HFFc6 (cell line): Measurements from ENCODE around the gene ONECUT2. TPM values are rescaled to one million over a fixed set of nuclear protein-coding genes. Genes with fewer than 3 reads are reported as not detected.

Experiments
- DNase-seq: peaks from one replicate; pipeline ENCODE4 v3.0.0-alpha.2; 2018
- H3K27ac Mint-ChIP-seq: 2 replicates; pipeline ENCODE4 v1.8.0; 2020; ENCODE audit warnings: mild to moderate bottlenecking, mixed read lengths
- H3K27me3 Mint-ChIP-seq: 2 replicates; pipeline ENCODE4 v1.8.0; 2021; ENCODE audit warnings: mild to moderate bottlenecking, moderate library complexity, mixed read lengths; ENCODE audit not compliant: insufficient read depth
- H3K36me3 Mint-ChIP-seq: 2 replicates; pipeline ENCODE4 v1.8.0; 2021; ENCODE audit warnings: low read depth, mixed read lengths
- H3K4me1 Mint-ChIP-seq: 2 replicates; pipeline ENCODE4 v1.8.0; 2020; ENCODE audit warnings: low read depth, mixed read lengths
- H3K4me3 Mint-ChIP-seq: 2 replicates; pipeline ENCODE4 v1.8.0; 2020; ENCODE audit warnings: mild to moderate bottlenecking, moderate library complexity, mixed read lengths
- H3K9me3 Mint-ChIP-seq: 2 replicates; pipeline ENCODE4 v1.8.0; 2020; ENCODE audit warnings: mild to moderate bottlenecking, mixed read lengths
- CTCF ChIP-seq: fragments of 200-600 bp; sonication (generic); IDR thresholded peaks from 2 replicates; pipeline ENCODE4 v1.5.0; 2021; ENCODE audit warnings: antibody characterized with exemption, mild to moderate bottlenecking
- total RNA-seq, 6 experiments: library from RNA; stranded (reverse); fragmentation: NEBNext Ultra II Directional; extraction: Animal tissue kit (Norgen Biotek cat#: 25700); gene quantifications; 2 replicates in 1 of 6; 3 replicates in 5 of 6; pipeline ENCODE4 v1.2.3, GENCODE V29; 2021

ONECUT2 gene
- total RNA-seq, 6 experiments from 2014 or later = 0.10 to 0.40 (median 0.18) TPM

- no peak for TF ChIP-seq CTCF
- no peaks in the 10 kb centered on the region for H3K36me3 Mint-ChIP-seq
These were observed 30.8 kb upstream of the ONECUT2 start for GRCh38 chr18:57404345-57404744.

GRCh38 chr18:57409650-57410049, 25.5 kb upstream of the ONECUT2 start:
- no peak for DNase-seq
- H3K9me3 Mint-ChIP-seq = no peaks in the 10 kb centered on the region
- H3K27me3 Mint-ChIP-seq = peaks cover 5% of the 10 kb centered on the region; the same call in 1 of the 2 replicates
- no peak overlapping the region for H3K27ac Mint-ChIP-seq
- no peak overlapping the region for H3K4me3 Mint-ChIP-seq
- H3K4me1 Mint-ChIP-seq = no peaks in the 10 kb centered on the region
- TF ChIP-seq CTCF = no peak
- no peaks in the 10 kb centered on the region for H3K36me3 Mint-ChIP-seq

More at GRCh38 chr18:57404345-57404744, 30.8 kb upstream of the ONECUT2 start:
- DNase-seq = no peak
- Mint-ChIP-seq H3K27ac (no peak overlapping the region), H3K27me3 (peaks cover 4% of the 10 kb centered on the region; the same call in 1 of the 2 replicates), H3K4me1 (no peaks in the 10 kb centered on the region), H3K9me3 (no peaks in the 10 kb centered on the region), H3K4me3 (no peak overlapping the region)

GRCh38 chr18:57410749-57411148, 24.4 kb upstream of the ONECUT2 start:
- Mint-ChIP-seq H3K9me3 (no peaks in the 10 kb centered on the region), H3K27me3 (peaks cover 5% of the 10 kb centered on the region; the same call in 1 of the 2 replicates), H3K4me3 (no peak overlapping the region), H3K4me1 (no peaks in the 10 kb centered on the region), H3K36me3 (no peaks in the 10 kb centered on the region), H3K27ac (no peak overlapping the region)
- no peak for DNase-seq
- no peak for TF ChIP-seq CTCF

- no peak for TF ChIP-seq CTCF
- Mint-ChIP-seq H3K4me1 (no peaks in the 10 kb centered on the region), H3K27ac (no peak overlapping the region), H3K4me3 (no peak overlapping the region), H3K27me3 (peaks cover 1% of the 10 kb centered on the region; the same call in 1 of the 2 replicates), H3K9me3 (no peaks in the 10 kb centered on the region), H3K36me3 (no peaks in the 10 kb centered on the region)
- DNase-seq = no peak
These were observed 18.6 kb upstream of the ONECUT2 start for GRCh38 chr18:57416542-57416941.

GRCh38 chr18:57422313-57422872, 12.8 kb upstream of the ONECUT2 start:
- no peak for TF ChIP-seq CTCF
- Mint-ChIP-seq H3K27me3 (peaks cover 9% of the 10 kb centered on the region), H3K27ac (no peak overlapping the region), H3K9me3 (no peaks in the 10 kb centered on the region), H3K4me3 (no peak overlapping the region), H3K4me1 (no peaks in the 10 kb centered on the region), H3K36me3 (no peaks in the 10 kb centered on the region)
- DNase-seq = no peak
